Limb (tissue), 2 donors: ENCODE measurements around the gene ZNF202.
"Not testable (repeated sequence)": the region's sequence is repeated elsewhere in the genome, so short reads cannot be mapped to it uniquely, and the experiment has no call there.

Source experiments
- DNase-seq, 2 donors: peaks; one replicate each; pipeline ENCODE4 v3.0.0-alpha.2; 2016; ENCODE audit errors: extremely low spot score in 2 of 2

Gene ZNF202

GRCh38 chr11:123741159-123742030 is at the start of gene ZNF202:
ZNF202 (minus strand) TSS chr11:123741660; CDS start chr11:123730888, 10,772 bp downstream.
- peak; percentile 90 to 93 for DNase-seq

GRCh38 chr11:123783536-123783935 is 42.1 kb upstream of the ZNF202 start:
- DNase-seq = no peak

- DNase-seq = peak in 1 of 2 donors; percentile 5
Observed at GRCh38 chr11:123778511-123778910, 37.1 kb upstream of the ZNF202 start.

GRCh38 chr11:123775715-123776549 is 34.5 kb upstream of the ZNF202 start:
- DNase-seq = no peak

GRCh38 chr11:123775289-123775688 is 33.8 kb upstream of the ZNF202 start:
- DNase-seq = no peak

- no peak for DNase-seq
Observed at GRCh38 chr11:123773959-123774358, 32.5 kb upstream of the ZNF202 start.

- DNase-seq = no peak
Observed at GRCh38 chr11:123773026-123773425, 31.6 kb upstream of the ZNF202 start.

- no peak for DNase-seq
Observed at GRCh38 chr11:123771664-123772063, 30.2 kb upstream of the ZNF202 start.

- DNase-seq = no peak
Observed at GRCh38 chr11:123770712-123771111, 29.3 kb upstream of the ZNF202 start.

- DNase-seq = no peak
Observed at GRCh38 chr11:123765601-123766000, 24.1 kb upstream of the ZNF202 start.

GRCh38 chr11:123762422-123762821 is 21.0 kb upstream of the ZNF202 start:
- no peak for DNase-seq

GRCh38 chr11:123760894-123761293 is 19.4 kb upstream of the ZNF202 start:
- no peak for DNase-seq

- no peak for DNase-seq
Observed at GRCh38 chr11:123757976-123758375, 16.5 kb upstream of the ZNF202 start.

- DNase-seq = no peak
Observed at GRCh38 chr11:123755813-123756212, 14.4 kb upstream of the ZNF202 start.

- DNase-seq = no peak
Observed at GRCh38 chr11:123755344-123755743, 13.9 kb upstream of the ZNF202 start.

- no peak for DNase-seq
Observed at GRCh38 chr11:123754101-123754568, 12.7 kb upstream of the ZNF202 start, which contains the start of gene OR6X1. OR6X1 (minus strand) TSS chr11:123754518; CDS start chr11:123754518, 0 bp downstream.

- DNase-seq = no peak
Observed at GRCh38 chr11:123753110-123753509, 11.7 kb upstream of the ZNF202 start.

- no peak for DNase-seq
Observed at GRCh38 chr11:123751781-123752180, 10.3 kb upstream of the ZNF202 start.

- not testable (repeated sequence) for DNase-seq
Observed at GRCh38 chr11:123748349-123748748, 6.9 kb upstream of the ZNF202 start.

- no peak for DNase-seq
Observed at GRCh38 chr11:123745764-123746451, 4.4 kb upstream of the ZNF202 start.

- no peak for DNase-seq
Observed at GRCh38 chr11:123742724-123743120, 1.3 kb upstream of the ZNF202 start.
